ES-I3 (cell line): Measurements from ENCODE around the gene XPO5.
"Not testable (repeated sequence)": the region's sequence is repeated elsewhere in the genome, so short reads cannot be mapped to it uniquely, and the experiment has no call there.

ENCODE experiments used
- H3K36me3 ChIP-seq: 2 replicates; pipeline ENCODE4 v1.6.1; 2013; ENCODE audit warnings: mild to moderate bottlenecking, low read length, control low read depth, moderate library complexity; ENCODE audit not compliant: insufficient read depth
- H3K4me1 ChIP-seq: 2 replicates; pipeline ENCODE4 v1.6.1; 2013; ENCODE audit warnings: mild to moderate bottlenecking, control low read depth, low read length; ENCODE audit not compliant: insufficient read depth
- H3K9ac ChIP-seq: 2 replicates; pipeline ENCODE4 v1.6.1; 2013; ENCODE audit warnings: low read depth, mild to moderate bottlenecking, low read length, moderate library complexity
- H3K9me3 ChIP-seq: 2 replicates; pipeline ENCODE4 v1.6.1; 2013; ENCODE audit warnings: mild to moderate bottlenecking, low read length, moderate library complexity; ENCODE audit not compliant: control insufficient read depth, insufficient read depth

XPO5 gene

DNA sequence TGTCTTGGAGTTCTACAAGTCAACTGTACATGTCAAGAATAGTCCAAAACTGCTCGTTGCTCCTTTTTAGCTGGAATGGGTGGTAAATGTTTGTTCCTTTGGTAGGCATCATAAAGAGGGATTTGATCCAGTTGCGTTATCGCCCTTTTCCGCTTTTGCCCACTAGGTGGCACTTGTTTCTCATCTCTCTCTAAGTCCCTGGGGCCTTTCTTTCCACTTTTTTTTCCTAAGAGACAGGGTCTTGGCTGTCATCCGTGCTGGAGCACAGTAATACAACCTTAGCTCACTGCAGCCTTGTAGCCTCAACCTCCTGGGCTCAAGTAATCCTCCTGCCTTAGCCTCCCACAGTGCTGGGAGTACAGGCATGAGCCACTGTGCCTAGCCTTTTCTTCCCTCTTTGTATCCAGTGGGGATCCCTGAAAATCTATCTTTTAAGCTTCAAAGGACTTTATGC lies 32.5 kb upstream of the XPO5 start:
- Histone ChIP-seq H3K9ac (no peak overlapping the region), H3K9me3 (no peaks in the 10 kb centered on the region), H3K4me1 (no peaks in the 10 kb centered on the region), H3K36me3 (peaks cover 14% of the 10 kb centered on the region)

DNA sequence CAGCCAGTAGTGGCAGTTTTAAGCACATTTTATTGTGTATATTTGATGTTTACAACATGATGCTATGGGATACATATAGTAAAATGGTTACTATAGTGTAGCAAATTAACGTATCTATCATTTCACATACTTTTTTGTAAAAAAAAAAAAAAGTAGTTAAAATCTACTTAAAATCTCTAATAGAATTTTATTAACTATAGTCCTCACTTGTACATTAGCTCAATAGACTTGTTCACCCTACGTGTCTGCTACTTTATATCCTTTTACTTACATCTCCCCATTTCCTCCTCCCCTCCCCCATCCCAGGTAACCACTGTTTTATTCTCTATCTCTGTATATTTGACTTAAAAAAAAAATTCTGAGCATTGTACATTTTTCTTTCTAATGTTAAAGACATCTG lies 30.2 kb upstream of the XPO5 start:
- no peak overlapping the region for H3K9ac ChIP-seq
- no peaks in the 10 kb centered on the region for H3K9me3 ChIP-seq
- peaks cover 10% of the 10 kb centered on the region for H3K36me3 ChIP-seq
- no peaks in the 10 kb centered on the region for H3K4me1 ChIP-seq

DNA sequence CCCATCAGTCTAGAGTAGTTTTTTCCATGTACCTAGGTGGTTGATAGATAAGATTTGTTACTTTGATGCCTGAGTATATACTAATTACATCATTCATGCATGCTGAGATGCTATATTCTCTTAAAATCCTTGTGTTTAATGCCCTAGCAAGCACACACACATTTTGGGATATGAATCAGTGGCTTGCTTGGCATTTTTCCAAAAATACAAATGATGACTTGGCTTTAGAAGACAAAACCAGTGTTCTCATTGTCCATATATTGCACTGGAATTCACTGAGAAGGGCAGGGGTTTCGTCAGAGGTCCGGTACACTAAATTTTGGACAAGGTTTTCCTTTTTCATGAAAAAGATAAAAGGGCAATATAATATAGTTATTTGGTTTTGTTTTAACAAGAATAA lies 28.3 kb upstream of the XPO5 start:
- Histone ChIP-seq H3K4me1 (no peaks in the 10 kb centered on the region), H3K9ac (no peak overlapping the region), H3K36me3 (peaks cover 13% of the 10 kb centered on the region), H3K9me3 (no peaks in the 10 kb centered on the region)

DNA sequence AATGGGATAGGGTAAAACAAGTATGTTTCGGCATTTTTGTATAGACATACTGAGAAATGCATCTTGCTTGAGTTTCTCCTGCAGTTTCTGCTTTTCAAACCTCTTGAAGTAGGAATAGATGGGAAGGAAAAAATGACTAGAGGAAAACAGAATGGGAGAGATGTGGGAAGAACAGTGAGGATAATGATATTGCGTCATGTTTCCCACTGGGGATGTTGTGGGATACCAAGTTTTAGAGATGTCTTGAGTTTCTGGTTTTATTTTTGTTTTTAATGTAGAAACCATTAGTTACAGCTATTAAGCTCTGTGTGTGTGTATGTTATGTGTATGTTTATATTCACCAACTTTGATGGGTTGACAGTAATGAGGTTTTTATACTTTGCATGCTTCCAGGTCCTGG lies 24.8 kb upstream of the XPO5 start:
- no peak overlapping the region for H3K9ac ChIP-seq
- no peaks in the 10 kb centered on the region for H3K4me1 ChIP-seq
- no peaks in the 10 kb centered on the region for H3K9me3 ChIP-seq
- H3K36me3 ChIP-seq = peaks cover 13% of the 10 kb centered on the region

DNA sequence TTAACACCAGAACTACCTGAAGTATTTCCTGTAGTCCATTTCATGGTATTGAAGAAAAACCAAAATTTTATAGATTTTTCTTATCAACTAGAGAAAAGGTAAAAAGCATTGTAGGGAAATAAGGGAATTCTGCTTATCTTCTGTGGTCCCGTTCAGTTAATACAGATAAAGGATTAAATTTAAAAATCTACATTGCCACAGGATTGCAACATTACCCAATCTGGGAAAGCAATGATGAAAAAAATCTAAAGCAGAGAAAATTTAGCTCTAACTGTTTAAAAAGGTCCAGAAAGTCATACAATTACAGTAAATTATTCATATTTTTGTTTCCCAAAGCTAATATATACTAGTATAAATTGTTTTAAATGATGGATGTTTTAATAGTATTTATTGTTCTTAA lies 18.1 kb upstream of the XPO5 start:
- Histone ChIP-seq H3K9ac (no peak overlapping the region), H3K9me3 (no peaks in the 10 kb centered on the region), H3K4me1 (no peaks in the 10 kb centered on the region), H3K36me3 (no peaks in the 10 kb centered on the region)

DNA sequence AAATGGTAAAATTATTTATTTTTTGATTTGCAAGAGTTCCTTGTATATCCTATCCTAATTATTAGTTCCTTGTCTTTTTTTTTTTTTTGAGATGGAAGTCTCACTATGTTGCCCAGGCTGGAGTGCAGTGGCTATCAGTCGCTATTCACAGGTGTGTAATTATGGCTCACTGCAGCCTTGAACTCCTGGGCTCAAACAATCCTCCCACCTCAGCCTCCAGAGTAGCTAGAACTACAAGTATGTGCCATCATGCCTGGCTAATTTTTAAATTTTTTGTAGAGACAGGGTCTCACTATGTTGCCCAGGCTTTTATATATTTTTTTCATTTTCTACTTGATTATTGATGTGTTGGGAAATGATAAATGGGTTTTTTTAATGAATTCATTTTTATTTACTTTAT lies 13.7 kb upstream of the XPO5 start:
- not testable (repeated sequence) for H3K4me1 ChIP-seq, H3K9me3 ChIP-seq, H3K9ac ChIP-seq, H3K36me3 ChIP-seq

DNA sequence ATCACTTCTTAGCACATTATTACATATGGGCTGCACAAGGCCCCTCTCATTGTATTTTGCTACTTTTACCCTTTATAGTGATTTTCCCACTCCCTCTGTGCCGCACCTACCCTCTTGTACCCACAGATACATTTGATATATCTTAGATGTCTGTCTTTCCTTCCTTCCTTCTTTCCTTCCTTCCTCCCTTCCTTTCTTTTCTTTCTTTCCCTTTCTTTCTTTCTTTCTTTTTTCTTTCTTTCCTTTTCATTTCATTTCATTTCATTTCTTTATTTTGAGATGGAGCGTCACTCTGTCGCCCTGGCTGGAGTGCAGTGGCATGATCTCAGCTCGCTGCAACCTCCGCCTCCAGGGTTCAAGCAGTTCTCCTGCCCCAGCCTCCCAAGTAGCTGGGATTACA lies 12.4 kb upstream of the XPO5 start:
- Histone ChIP-seq H3K9me3 (no peaks in the 10 kb centered on the region), H3K9ac (no peak overlapping the region), H3K36me3 (peaks cover 21% of the 10 kb centered on the region), H3K4me1 (no peaks in the 10 kb centered on the region; the same call in 1 of the 2 replicates)

DNA sequence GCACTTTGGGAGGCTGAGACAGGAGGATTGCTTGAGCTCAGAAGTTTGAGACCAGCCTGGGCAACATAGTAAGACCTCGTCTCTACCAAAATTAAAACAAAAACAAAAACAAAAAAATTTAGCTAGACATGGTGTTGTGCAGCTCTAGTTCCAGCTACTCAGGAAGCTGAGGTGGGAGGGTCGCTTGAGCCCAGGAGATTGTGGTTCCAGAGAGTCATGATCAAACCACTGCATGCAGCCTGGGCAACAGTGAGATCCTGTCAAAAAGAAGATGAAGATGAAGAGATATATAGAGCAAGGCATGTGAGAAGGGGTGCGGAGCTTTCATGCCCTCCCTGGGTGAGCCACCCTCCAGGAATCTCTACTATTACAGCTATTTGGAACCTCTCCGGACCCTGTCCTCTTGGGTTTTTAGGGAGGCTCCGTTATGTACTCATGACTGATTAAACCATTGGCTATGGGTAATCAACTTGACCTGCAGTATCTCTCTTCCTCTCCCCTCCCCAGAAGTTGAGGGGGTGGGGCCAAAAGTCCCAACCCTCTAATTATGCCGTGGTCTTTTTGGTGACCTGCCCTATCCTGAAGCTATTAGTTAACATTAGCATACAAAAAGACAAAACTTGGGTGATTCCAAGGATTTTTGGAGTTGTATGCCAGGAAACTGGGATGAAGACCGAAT lies 9.2 kb upstream of the XPO5 start:
- Histone ChIP-seq H3K9me3 (peaks cover 3% of the 10 kb centered on the region; the same call in 1 of the 2 replicates), H3K4me1 (no peaks in the 10 kb centered on the region; the same call in 1 of the 2 replicates), H3K9ac (no peak overlapping the region), H3K36me3 (peaks cover 29% of the 10 kb centered on the region)

DNA sequence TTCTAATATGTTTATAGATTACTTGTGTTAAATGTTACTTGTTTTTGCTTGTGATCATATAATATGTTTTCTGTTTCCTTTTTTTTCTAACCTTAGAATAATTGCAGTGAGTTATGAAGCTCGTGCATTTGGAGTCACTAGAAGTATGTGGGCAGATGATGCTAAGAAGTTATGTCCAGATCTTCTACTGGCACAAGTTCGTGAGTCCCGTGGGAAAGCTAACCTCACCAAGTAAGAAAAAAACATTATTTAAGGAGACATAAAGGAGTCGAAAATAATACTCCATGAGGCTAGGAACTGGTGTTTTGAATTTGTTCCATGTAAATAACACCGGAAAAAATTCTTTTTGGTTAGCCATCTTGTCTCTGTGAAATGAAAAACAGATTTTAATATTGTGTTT lies 7.1 kb upstream of the XPO5 start:
- Histone ChIP-seq H3K36me3 (peaks cover 29% of the 10 kb centered on the region), H3K9ac (no peak overlapping the region), H3K9me3 (peaks cover 6% of the 10 kb centered on the region; the same call in 1 of the 2 replicates)

DNA sequence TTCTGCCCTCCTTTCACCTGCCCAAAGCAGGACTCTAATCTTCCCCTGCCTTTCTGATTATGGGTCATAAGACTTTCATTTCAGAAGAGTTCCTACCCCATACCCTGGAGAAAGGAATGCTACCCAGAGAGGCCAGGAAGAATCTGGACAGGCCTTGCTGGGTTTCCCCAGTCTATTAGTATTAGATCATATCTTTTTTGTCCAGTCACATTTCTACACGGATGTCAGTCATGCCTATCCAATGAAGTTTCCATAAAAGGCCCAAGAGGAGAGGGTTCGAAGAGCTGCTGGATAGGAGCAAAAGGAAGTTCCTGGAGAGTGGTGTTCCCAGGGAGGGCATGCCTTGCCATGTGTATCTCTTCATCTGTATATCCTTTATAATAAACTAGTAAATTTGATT lies 3.3 kb upstream of the XPO5 start:
- H3K9ac ChIP-seq = no peak overlapping the region
- peaks cover 6% of the 10 kb centered on the region; the same call in 1 of the 2 replicates for H3K9me3 ChIP-seq
- no peaks in the 10 kb centered on the region for H3K4me1 ChIP-seq
- peaks cover 16% of the 10 kb centered on the region; the same call in 1 of the 2 replicates for H3K36me3 ChIP-seq

More for the DNA sequence above, 7.1 kb upstream of the XPO5 start:
- H3K4me1 ChIP-seq = no peaks in the 10 kb centered on the region; the same call in 1 of the 2 replicates

DNA sequence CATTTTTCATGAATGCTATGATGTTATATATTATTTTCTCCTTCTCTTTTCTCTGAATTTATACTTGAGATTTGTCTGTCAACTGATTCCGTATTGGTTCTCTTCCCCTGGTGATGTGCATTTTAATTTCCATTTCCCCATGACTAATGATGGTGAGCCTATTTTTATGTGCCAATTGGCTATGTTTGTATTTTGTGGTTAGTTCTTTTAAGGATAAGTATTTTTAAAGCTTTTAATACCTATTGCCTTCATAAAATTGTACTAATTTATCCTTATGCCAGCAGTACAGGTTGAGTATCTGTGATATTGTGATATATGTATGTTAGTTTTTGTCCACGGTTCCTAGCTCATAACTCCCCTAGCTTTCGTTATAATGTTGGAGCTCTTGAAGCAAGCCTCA lies 2.9 kb upstream of the XPO5 start:
- H3K9ac ChIP-seq = no peak overlapping the region
- peaks cover 13% of the 10 kb centered on the region; the same call in 1 of the 2 replicates for H3K36me3 ChIP-seq
- no peaks in the 10 kb centered on the region for H3K4me1 ChIP-seq
- H3K9me3 ChIP-seq = peaks cover 6% of the 10 kb centered on the region; the same call in 1 of the 2 replicates

DNA sequence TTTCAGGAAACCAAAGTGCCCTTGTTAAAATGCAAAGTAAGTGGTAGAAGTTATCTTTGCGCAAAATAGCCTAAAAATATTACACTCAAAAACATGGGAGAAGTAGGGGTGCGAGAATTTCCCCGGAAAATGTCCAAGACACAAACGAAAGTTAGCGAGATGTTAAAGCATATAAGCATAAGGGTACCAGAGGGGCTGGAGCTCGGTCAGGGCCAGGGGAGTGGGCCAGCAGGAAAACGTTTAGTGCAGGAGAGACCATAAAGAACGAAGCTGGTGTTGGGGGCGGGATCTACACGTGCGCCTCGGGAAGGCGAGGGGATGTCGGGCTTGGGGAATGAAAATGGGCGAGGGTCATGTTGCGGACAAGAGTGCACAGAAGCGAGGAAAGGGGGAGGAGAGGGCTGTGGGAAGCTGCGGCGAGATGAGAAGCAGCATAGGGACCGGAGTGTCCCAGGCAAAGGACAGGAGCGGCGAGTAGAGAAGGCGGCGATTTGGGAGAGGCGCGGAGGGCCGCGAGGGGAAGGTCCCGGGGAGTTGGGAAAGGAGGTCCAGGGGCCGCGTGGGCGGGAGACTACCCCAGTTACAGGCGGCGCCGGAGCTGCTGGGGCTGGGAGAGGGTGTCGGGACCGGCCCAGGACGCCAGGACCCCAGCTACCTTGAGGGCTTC lies 600 bp downstream of the XPO5 start:
- Histone ChIP-seq H3K9ac (peak overlapping the region; percentile 94), H3K4me1 (no peaks in the 10 kb centered on the region), H3K36me3 (peaks cover 23% of the 10 kb centered on the region), H3K9me3 (peaks cover 3% of the 10 kb centered on the region; the same call in 1 of the 2 replicates)

DNA sequence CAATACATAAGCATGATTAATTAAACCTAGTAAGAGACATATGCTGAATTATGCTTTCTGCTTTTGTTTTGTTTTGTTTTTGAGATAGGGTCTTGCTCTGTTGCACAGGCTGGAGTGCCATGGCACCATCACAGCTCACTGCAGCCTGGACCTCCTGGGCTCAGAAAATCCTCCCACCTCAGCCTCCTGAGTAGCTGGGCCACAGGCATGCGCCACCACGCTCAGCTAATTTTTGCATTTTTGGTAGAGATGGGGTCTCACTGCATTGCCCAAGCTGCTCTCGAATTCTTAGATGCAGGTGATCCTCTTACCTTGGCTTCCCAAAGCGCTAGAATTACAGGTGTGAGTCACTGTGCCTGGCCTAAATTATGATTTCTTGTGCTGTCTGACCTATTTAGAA lies 3.8 kb downstream of the XPO5 start:
- H3K9me3 ChIP-seq = no peaks in the 10 kb centered on the region
- no peaks in the 10 kb centered on the region for H3K4me1 ChIP-seq
- peaks cover 38% of the 10 kb centered on the region for H3K36me3 ChIP-seq
- H3K9ac ChIP-seq = no peak overlapping the region

DNA sequence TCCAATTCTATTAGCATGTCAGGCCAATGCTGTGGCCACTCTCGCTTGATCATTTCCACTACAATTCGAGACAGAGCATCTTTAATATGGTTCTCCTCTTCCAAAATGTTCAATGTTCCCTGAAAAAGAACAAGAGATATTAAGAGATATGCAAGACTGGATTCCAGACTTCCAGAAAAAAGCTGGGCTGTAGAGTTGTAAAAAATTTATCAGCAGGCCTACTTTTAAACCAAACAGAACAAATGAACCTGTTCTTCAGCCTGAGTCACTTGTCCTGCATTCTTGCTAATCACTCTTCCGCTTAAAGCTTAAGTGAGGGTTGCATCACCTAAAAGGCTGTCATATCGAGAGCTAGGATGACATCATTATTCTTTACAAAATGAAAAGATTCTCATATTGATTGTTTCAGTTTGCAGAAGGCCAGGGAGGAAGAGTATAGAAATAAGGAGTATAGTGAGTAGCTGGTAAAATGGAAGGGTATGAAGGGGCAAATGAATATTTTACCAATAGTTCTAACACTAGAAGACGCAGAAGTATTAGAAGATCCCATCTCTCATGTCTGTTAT lies 4.9 kb downstream of the XPO5 start:
- H3K4me1 ChIP-seq = no peaks in the 10 kb centered on the region
- peaks cover 43% of the 10 kb centered on the region for H3K36me3 ChIP-seq
- H3K9ac ChIP-seq = no peak overlapping the region
- no peaks in the 10 kb centered on the region for H3K9me3 ChIP-seq

DNA sequence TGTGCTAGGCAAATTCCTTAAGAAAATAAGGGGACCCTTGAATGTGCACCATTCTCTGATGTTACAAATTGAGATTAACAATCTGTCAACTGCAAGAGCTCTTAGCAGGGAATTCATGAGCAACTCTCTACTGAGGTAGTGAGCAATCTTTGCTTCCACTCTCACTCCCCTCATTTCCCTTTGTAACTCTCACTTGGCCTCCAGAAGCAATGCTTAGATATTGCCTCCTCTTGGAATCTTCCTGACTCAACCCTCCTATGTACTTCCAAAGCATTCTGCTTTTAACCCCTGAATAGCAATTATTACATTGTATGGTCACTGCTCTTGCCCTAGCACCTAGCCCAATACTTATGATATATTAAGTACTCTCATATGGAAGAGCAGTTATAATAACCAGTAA lies 16.5 kb downstream of the XPO5 start:
- H3K9ac ChIP-seq = no peak overlapping the region
- no peaks in the 10 kb centered on the region for H3K9me3 ChIP-seq
- no peaks in the 10 kb centered on the region for H3K4me1 ChIP-seq
- H3K36me3 ChIP-seq = peaks cover 65% of the 10 kb centered on the region
